HEK293T (cell line): ENCODE results near the gene CAMK1D.

Source experiments
- CTCF ChIA-PET: fragments of 350-600 bp; formaldehyde crosslinking; extraction: SDS; loops from one replicate; lab custom pipeline; 2021; ENCODE audit warnings: antibody characterized with exemption, inconsistent platforms; lab: Yijun Ruan, JAX
- POLR2A ChIA-PET: fragments of 350-600 bp; formaldehyde crosslinking; extraction: SDS; loops from one replicate; lab custom pipeline; 2020; ENCODE audit warnings: antibody characterized with exemption, inconsistent platforms; lab: Yijun Ruan, JAX
- DNase-seq: peaks from one replicate; pipeline ENCODE4 v3.0.0; 2012; ENCODE audit warnings: mixed read lengths; ENCODE audit errors: extremely low spot score
- ARNT ChIP-seq: fragments of 450-650 bp; IDR thresholded peaks from 2 replicates; pipeline ENCODE4 v1.6.1; 2017; ENCODE audit warnings: mild to moderate bottlenecking
- BHLHE40 ChIP-seq: fragments of 450-650 bp; IDR thresholded peaks from 2 replicates; pipeline ENCODE4 v1.6.1; 2016; ENCODE audit warnings: mild to moderate bottlenecking, moderate library complexity, borderline replicate concordance
- CTBP1 ChIP-seq: fragments of 450-650 bp; IDR thresholded peaks from 2 replicates; pipeline ENCODE4 v1.6.1; 2016; ENCODE audit warnings: borderline replicate concordance
- ELF4 ChIP-seq: fragments of 450-650 bp; IDR thresholded peaks from 2 replicates; pipeline ENCODE4 v1.6.1; 2017; ENCODE audit warnings: antibody characterized with exemption
- FOXA1 ChIP-seq: fragments of 450-650 bp; IDR thresholded peaks from 2 replicates; pipeline ENCODE4 v1.6.1; 2016; ENCODE audit warnings: mild to moderate bottlenecking
- FOXK2 ChIP-seq: fragments of 450-650 bp; IDR thresholded peaks from 2 replicates; pipeline ENCODE4 v1.6.1; 2016; ENCODE audit warnings: mild to moderate bottlenecking
- FOXM1 ChIP-seq: fragments of 450-650 bp; IDR thresholded peaks from 2 replicates; pipeline ENCODE4 v1.6.1; 2017; ENCODE audit warnings: mild to moderate bottlenecking, borderline replicate concordance
- HDGF ChIP-seq: fragments of 450-650 bp; IDR thresholded peaks from 2 replicates; pipeline ENCODE4 v1.6.1; 2017; ENCODE audit warnings: antibody characterized with exemption, borderline replicate concordance
- L3MBTL2 ChIP-seq: fragments of 450-650 bp; conservative IDR thresholded peaks from 2 replicates; pipeline ENCODE4 v1.6.1; 2016; ENCODE audit warnings: mild to moderate bottlenecking
- LEF1 ChIP-seq: fragments of 450-650 bp; IDR thresholded peaks from 2 replicates; pipeline ENCODE4 v1.6.1; 2017; ENCODE audit warnings: mild to moderate bottlenecking, borderline replicate concordance
- NFRKB ChIP-seq: fragments of 450-650 bp; IDR thresholded peaks from 2 replicates; pipeline ENCODE4 v1.6.1; 2016; ENCODE audit warnings: mild to moderate bottlenecking, moderate library complexity
- SP1 ChIP-seq: fragments of 450-650 bp; IDR thresholded peaks from 2 replicates; pipeline ENCODE4 v1.6.1; 2017
- SUZ12 ChIP-seq: fragments of 450-650 bp; IDR thresholded peaks from 2 replicates; pipeline ENCODE4 v1.6.1; 2016; ENCODE audit warnings: mild to moderate bottlenecking
- TARDBP ChIP-seq: fragments of 450-650 bp; IDR thresholded peaks from 2 replicates; pipeline ENCODE4 v1.6.1; 2016
- ZNF384 ChIP-seq: fragments of 450-650 bp; IDR thresholded peaks from 2 replicates; pipeline ENCODE4 v1.6.1; 2016
- TF ChIP-seq, protein P1 (sequence below): fragments of 450-650 bp; IDR thresholded peaks from 2 replicates; pipeline ENCODE4 v1.6.1; 2016

Gene CAMK1D

DNA sequence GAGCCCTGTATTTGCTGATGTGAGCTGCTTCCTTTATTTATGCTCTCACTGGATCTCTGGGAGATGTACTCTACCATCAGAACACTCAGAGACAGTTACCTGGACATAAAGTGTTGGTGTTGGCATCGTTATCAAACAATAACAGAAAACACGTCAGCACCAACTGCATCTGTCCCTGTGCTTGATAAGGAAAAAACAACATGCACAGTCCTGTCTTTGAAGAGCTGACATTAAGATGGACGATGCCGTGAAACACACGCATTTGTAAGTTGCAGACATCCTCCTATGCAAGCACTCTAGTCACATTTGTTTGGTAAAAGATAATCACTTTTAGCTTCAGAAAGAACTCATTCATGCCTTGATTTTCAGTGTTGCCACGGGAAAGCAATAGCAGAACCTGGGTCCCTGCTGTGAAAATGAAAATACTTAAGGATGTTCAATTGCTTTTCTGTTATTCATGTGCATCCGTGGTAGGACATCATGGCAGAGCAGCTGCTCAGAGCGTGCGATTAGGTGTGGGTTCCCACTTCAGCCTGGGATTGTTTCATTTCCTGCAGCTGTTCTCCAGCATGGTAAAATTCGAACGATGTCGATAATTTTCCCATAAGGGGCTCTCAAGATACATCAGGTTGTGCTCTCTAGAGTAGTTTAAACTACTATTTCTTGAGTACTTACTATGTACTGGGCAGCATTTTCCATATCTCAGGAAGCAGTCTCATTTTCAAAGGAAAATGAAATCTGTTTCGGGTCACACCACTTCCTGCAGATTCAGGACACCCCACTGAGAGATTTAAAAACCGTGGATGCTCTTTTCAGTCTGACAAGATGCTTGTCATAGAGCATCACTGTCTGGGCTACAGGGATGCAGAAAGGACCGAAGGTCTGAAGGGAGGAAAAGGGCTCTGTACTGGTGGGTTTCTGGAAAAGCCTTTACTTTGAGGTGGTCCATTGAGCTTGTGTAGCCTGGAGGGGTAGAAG lies 248.7 kb downstream of the CAMK1D start:
- TF ChIP-seq, protein P1, sequence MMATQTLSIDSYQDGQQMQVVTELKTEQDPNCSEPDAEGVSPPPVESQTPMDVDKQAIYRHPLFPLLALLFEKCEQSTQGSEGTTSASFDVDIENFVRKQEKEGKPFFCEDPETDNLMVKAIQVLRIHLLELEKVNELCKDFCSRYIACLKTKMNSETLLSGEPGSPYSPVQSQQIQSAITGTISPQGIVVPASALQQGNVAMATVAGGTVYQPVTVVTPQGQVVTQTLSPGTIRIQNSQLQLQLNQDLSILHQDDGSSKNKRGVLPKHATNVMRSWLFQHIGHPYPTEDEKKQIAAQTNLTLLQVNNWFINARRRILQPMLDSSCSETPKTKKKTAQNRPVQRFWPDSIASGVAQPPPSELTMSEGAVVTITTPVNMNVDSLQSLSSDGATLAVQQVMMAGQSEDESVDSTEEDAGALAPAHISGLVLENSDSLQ: no peak
- TF ChIP-seq FOXA1 (no peak), ARNT (no peak), SP1 (no peak), CTBP1 (no peak), SUZ12 (no peak), FOXK2 (no peak), ZNF384 (no peak), HDGF (no peak), L3MBTL2 (no peak), FOXM1 (no peak), BHLHE40 (no peak), NFRKB (no peak), LEF1 (no peak), TARDBP (no peak), ELF4 (no peak)
- ChIA-PET CTCF (interaction anchor here (0.7 kb wide), 1 partner anchor 284 kb away, joined by 3 read pairs; no protein-coding TSS in a partner anchor), POLR2A (no interaction called here)
- no peak for DNase-seq

DNA sequence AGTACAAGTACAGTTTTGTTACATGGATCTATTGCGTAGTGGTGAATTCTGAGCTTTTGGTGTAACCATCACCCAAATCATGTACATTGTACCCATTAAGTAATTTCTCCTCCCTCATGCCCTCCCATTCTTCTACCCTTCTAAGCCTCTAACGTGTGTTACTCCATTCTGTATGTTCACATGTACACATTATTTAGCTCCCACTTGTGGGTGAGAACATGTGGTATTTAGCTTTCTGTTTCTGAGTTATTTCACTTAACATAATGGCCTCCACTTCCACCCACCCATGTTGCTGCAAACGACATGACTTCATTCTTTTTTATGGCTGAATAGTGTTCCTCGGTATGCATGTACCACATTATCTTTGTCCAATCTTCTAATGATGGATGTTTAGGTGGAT lies 251.3 kb downstream of the CAMK1D start:
- DNase-seq: no peak
- TF ChIP-seq FOXA1: no peak
- TF ChIP-seq FOXK2: no peak
- TF ChIP-seq ELF4: no peak
- no peak for TF ChIP-seq ARNT
- TF ChIP-seq LEF1: no peak
- no peak for TF ChIP-seq ZNF384
- TF ChIP-seq HDGF: no peak
- no peak for TF ChIP-seq CTBP1
- no peak for TF ChIP-seq SUZ12
- no peak for TF ChIP-seq NFRKB
- no peak for TF ChIP-seq FOXM1
- no peak for TF ChIP-seq BHLHE40
- no peak for TF ChIP-seq SP1
- no peak for TF ChIP-seq L3MBTL2
- no peak for TF ChIP-seq TARDBP
- TF ChIP-seq, protein P1: no peak
- ChIA-PET CTCF (no interaction called here), POLR2A (no interaction called here)

DNA sequence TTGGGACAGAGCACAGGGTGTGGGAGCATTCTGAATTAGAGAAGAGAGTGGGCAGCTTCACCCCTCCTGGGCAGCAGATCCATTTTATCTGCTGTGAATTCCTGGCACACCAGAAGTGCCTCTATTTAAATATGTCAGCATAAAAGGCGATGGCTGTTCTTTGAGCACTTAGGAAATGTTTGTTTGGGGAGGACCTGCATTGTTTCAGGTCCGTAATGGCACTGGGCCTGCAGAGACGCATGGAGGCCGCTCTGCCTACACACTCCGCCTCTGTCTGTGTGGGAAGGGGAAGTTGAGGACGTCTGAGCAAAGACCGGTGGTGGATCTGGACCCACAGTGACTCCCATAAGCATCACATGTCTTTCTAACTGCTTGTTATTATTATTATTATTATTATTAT lies 253.2 kb downstream of the CAMK1D start:
- ChIA-PET POLR2A (no interaction called here), CTCF (no interaction called here)
- no peak for DNase-seq
- TF ChIP-seq HDGF (no peak), FOXM1 (no peak), FOXK2 (no peak), NFRKB (no peak), CTBP1 (no peak), ELF4 (no peak), ARNT (no peak), SP1 (no peak), FOXA1 (no peak), BHLHE40 (no peak), SUZ12 (no peak)
- TF ChIP-seq, protein P1: no peak

DNA sequence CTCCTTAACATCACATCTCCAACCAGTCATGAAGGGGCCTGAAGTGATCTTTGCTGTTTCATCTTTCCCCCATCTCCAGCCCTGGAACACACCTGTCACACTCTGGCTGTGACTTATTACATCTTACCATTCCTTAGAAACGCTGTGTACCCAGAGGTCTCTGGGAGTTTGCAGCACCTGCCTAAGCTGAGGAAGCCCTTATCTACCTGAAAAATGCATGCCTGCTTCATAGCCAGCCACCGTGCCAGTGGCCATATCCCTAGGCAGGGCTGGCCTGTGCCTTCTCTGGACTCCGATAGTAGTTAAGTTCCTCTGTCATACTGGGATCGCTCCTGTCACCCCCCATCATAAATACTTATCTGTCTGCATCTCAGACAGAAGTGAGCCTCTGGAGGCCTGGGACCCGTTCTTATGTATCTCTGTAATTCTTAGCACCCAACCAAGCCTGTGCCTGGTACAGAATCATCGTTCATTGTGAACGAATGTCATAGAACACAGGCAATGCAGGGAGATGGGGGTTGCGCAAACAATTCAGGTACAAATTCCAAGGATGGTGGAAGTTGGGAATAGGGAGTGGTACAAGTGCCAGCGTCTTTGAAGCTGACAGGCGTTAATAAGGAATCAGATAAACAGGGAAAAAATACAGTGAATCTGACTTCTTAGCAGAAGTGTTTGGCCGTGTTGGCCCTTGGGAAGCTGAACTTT lies 254.6 kb downstream of the CAMK1D start:
- CTCF ChIA-PET: no interaction called here
- DNase-seq: no peak
- POLR2A ChIA-PET: interaction anchor here (0.6 kb wide), 1 partner anchor 11 kb away, joined by 3 read pairs; no protein-coding TSS in a partner anchor
- no peak for TF ChIP-seq CTBP1
- TF ChIP-seq SUZ12: no peak
- TF ChIP-seq FOXK2: no peak
- no peak for TF ChIP-seq FOXM1
- no peak for TF ChIP-seq ZNF384
- TF ChIP-seq BHLHE40: no peak
- no peak for TF ChIP-seq ELF4
- no peak for TF ChIP-seq ARNT
- TF ChIP-seq, protein P1: no peak
- no peak for TF ChIP-seq SP1
- TF ChIP-seq LEF1: no peak
- TF ChIP-seq FOXA1: no peak
- no peak for TF ChIP-seq NFRKB
- TF ChIP-seq HDGF: no peak
- no peak for TF ChIP-seq L3MBTL2
- no peak for TF ChIP-seq TARDBP
